Endothelial cell of umbilical vein (primary cell): ENCODE measurements around the gene RAB44. TPM values are rescaled to one million over a fixed set of nuclear protein-coding genes. Genes with fewer than 3 reads are reported as not detected.

Experiments used
- BruUV-seq: library from RNA; stranded (reverse); fragments of 400-500 nt; replicated peaks from 2 replicates; lab custom pipeline; 2021; lab: Mats Ljungman, UMichigan
- CTCF ChIA-PET: fragments of 300-600, 350-600 bp; sonication (Branson Sonifier 250); formaldehyde crosslinking; loops from one replicate; lab custom pipeline; 2021; ENCODE audit warnings: antibody characterized with exemption, inconsistent platforms; lab: Charles Lee
- POLR2A ChIA-PET: fragments of 300-600, 350-600 bp; sonication (Branson Sonifier 250); formaldehyde crosslinking; loops from one replicate; lab custom pipeline; 2021; ENCODE audit warnings: antibody characterized with exemption, inconsistent platforms; lab: Charles Lee
- DNase-seq: peaks from one replicate; pipeline ENCODE4 v3.0.0-alpha.2; 2011; ENCODE audit warnings: low read depth, low spot score
- FAIRE-seq: peaks from 2 replicates; lab custom pipeline; 2011; peaks lifted over from hg19 to GRCh38; lab: Jason Lieb, UNC
- H2AFZ ChIP-seq: 2 replicates; pipeline ENCODE4 v1.6.0; 2012; ENCODE audit warnings: low read depth, low read length, control low read depth, inconsistent platforms
- H3K27ac ChIP-seq: 2 replicates; pipeline ENCODE4 v1.5.1; 2011; ENCODE audit warnings: low read depth, mild to moderate bottlenecking, control low read depth, low read length, moderate library complexity; ENCODE audit not compliant: insufficient read depth
- H3K27me3 ChIP-seq, 2 experiments: 2 replicates each; pipeline versions ENCODE4 v1.6.0 to v1.6.1; 2011; ENCODE audit warnings: low read length in 2 of 2, mixed read lengths in 1 of 2; ENCODE audit not compliant: control insufficient read depth in 2 of 2, insufficient read depth in 2 of 2
- H3K36me3 ChIP-seq, 2 experiments: 2 replicates in 1 of 2; 3 replicates in 1 of 2; pipeline ENCODE4 v1.5.1; 2011; ENCODE audit warnings: low read length in 2 of 2, mild to moderate bottlenecking in 1 of 2, moderate library complexity in 1 of 2; ENCODE audit not compliant: control insufficient read depth in 2 of 2, insufficient read depth in 2 of 2; ENCODE audit errors: extremely low read depth in 1 of 2
- H3K4me1 ChIP-seq: 3 replicates; pipeline ENCODE4 v1.5.1; 2011; ENCODE audit warnings: mild to moderate bottlenecking, low read length; ENCODE audit not compliant: control insufficient read depth, insufficient read depth; ENCODE audit errors: extremely low read depth
- H3K4me2 ChIP-seq: 2 replicates; pipeline ENCODE4 v1.6.1; 2011; ENCODE audit warnings: low read length, control low read depth, mixed read lengths; ENCODE audit not compliant: insufficient read depth
- H3K4me3 ChIP-seq, 3 experiments: fragments of 200-600 bp in 1 of 3; sonication (generic), shearing (Covaris generic) in 1 of 3; replicated peaks in 1 of 3; 2 replicates each; pipeline ENCODE4 v1.5.1; 2011 to 2016; ENCODE audit warnings: control low read depth in 3 of 3, low read length in 3 of 3, mild to moderate bottlenecking in 2 of 3, inconsistent platforms in 1 of 3, low read depth in 1 of 3, moderate library complexity in 1 of 3; ENCODE audit not compliant: insufficient read depth in 1 of 3
- H3K79me2 ChIP-seq: 2 replicates; pipeline ENCODE4 v1.6.0; 2012; ENCODE audit warnings: low read length, inconsistent platforms; ENCODE audit not compliant: control insufficient read depth, insufficient read depth
- H3K9ac ChIP-seq: replicated peaks from 2 replicates; pipeline ENCODE3; 2011; ENCODE audit warnings: low read length, control low read depth; ENCODE audit not compliant: insufficient read depth; ENCODE audit errors: extremely low read depth
- H3K9me1 ChIP-seq: replicated peaks from 3 replicates; pipeline ENCODE4 v1.6.0; 2011; ENCODE audit warnings: mild to moderate bottlenecking, low read length; ENCODE audit not compliant: control insufficient read depth, insufficient read depth; ENCODE audit errors: extremely low read depth
- H3K9me3 ChIP-seq: replicated peaks from 2 replicates; pipeline ENCODE4 v1.5.1; 2012; ENCODE audit warnings: low read length, inconsistent platforms; ENCODE audit not compliant: control insufficient read depth, insufficient read depth
- H4K20me1 ChIP-seq: replicated peaks from 2 replicates; pipeline ENCODE3; 2011; ENCODE audit warnings: mild to moderate bottlenecking, low read length; ENCODE audit not compliant: control insufficient read depth, insufficient read depth; ENCODE audit errors: extremely low read depth
- EZH2 ChIP-seq: IDR thresholded peaks from 2 replicates; pipeline ENCODE4 v1.6.1; 2012; ENCODE audit warnings: borderline replicate concordance, low read depth, mild to moderate bottlenecking, moderate library complexity, low read length, inconsistent platforms; ENCODE audit not compliant: severe bottlenecking
- FOS ChIP-seq: IDR thresholded peaks from 2 replicates; pipeline ENCODE4 v1.6.1; 2011; ENCODE audit warnings: mild to moderate bottlenecking, low read length, moderate library complexity, borderline replicate concordance; ENCODE audit not compliant: insufficient read depth
- GATA2 ChIP-seq: IDR thresholded peaks from 2 replicates; pipeline ENCODE4 v1.7.0; 2011; ENCODE audit warnings: low read depth, mild to moderate bottlenecking, moderate library complexity, mixed read lengths, low read length; ENCODE audit not compliant: insufficient read length, insufficient read depth
- JUN ChIP-seq: IDR thresholded peaks from 2 replicates; pipeline ENCODE4 v1.6.1; 2011; ENCODE audit warnings: borderline replicate concordance, low read depth; ENCODE audit not compliant: insufficient read length, insufficient read depth
- MYC ChIP-seq: IDR thresholded peaks from one replicate; pipeline ENCODE4 v1.6.1; 2011; ENCODE audit warnings: mild to moderate bottlenecking, low read depth, low read length
- POLR2A ChIP-seq: IDR thresholded peaks from 2 replicates; pipeline ENCODE4 v1.6.1; 2012; ENCODE audit warnings: low read depth, mild to moderate bottlenecking, control low read depth, low read length
- POLR2AphosphoS5 ChIP-seq: IDR thresholded peaks from 2 replicates; pipeline ENCODE4 v1.6.1; 2012; ENCODE audit warnings: low read depth, mild to moderate bottlenecking, control low read depth, low read length, moderate library complexity; ENCODE audit not compliant: insufficient read depth
- dilution Hi-C: fragments of 300-500 bp; cut with MboI; formaldehyde crosslinking; loops from one replicate; pipeline ENCODE4 v1.15.0; 2019; ENCODE audit warnings: low sequenced_read_pairs; ENCODE audit not compliant: extremely low pct_ligation_motif_present
- intact Hi-C: fragments of 100-400 bp; cut with micrococcal nuclease; formaldehyde crosslinking; loops from one replicate; pipeline ENCODE4 v1.10.0; 2022
- polyA plus RNA-seq, 4 experiments: library from polyadenylated mRNA; depleted of rRNA in 3 of 4; stranded (reverse) in 3 of 4; unstranded in 1 of 4; fragments of >200 nt; gene quantifications; 2 replicates each; pipeline versions ENCODE4 v1.2.1 to v1.2.3, GENCODE V29; 2011 to 2012; ENCODE audit warnings: missing spikeins in 1 of 4
- total RNA-seq: library from RNA; stranded (reverse); gene quantifications from 2 replicates; pipeline ENCODE4 v1.2.3, GENCODE V29; 2021
- TF ChIP-seq, protein P1 (sequence below): IDR thresholded peaks from 2 replicates; pipeline ENCODE4 v1.6.1; 2011; ENCODE audit not compliant: insufficient read depth, insufficient read length
- TF ChIP-seq, protein P2 (sequence below), 2 donors: IDR thresholded peaks; 1 replicate in 1 of 2; 2 replicates in 1 of 2; pipeline ENCODE4 v1.5.1; 2011; ENCODE audit warnings: low read length in 2 of 2, mild to moderate bottlenecking in 2 of 2, moderate library complexity in 2 of 2, control low read depth in 1 of 2, inconsistent platforms in 1 of 2, low read depth in 1 of 2; ENCODE audit not compliant: insufficient read depth in 1 of 2; ENCODE audit errors: extremely low read depth in 1 of 2

The RAB44 gene
- total and polyA plus RNA-seq, 2 donors (not counting 3 experiments of a cell fraction or from before 2014, with no cell fraction given) = 0.03 to 0.11 TPM

DNA sequence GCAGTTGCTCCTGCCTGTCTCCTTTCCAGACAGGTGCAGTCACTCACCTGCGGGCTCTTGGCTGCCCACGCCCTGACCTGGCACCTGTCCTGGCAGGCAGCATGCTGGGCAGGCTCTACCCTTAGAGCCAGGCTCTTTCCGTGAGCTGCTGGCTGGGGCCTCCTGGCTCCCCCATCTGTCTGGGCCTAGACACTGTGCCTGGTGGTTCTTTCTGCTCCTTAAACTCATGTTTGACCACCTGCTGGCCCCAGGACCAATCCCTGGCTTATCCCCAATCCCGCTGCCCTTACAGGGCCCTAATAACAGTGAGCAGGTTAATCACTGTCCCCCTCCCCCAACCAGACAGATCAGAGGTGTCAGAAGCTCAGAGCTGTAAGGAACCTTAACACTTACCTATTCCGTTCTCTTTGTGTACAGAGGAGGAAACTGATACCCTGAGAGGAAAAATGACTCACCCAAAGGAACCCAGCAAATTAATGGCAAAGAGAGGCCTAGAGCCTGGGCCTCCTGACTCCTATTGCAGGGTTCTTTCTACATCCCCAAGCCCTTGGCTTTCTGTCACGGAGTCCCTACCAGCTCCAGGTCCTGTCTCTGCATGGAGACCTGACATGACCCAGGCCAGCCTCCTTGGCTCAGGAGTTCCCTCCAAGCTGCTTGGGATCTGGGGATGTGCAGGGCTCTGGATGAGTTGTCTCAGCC lies 54.7 kb downstream of the RAB44 start:
- peak; percentile 92 for FAIRE-seq
- dilution Hi-C loops (no loop called here), intact Hi-C loops (loop anchor here (1.0 kb wide), 1 partner anchor 12 kb away; no protein-coding TSS in a partner anchor)
- Histone ChIP-seq H3K27ac (peak overlapping the region; percentile 25), H3K9me3 (no peaks in the 10 kb centered on the region), H3K79me2 (no peaks in the 10 kb centered on the region), H3K27me3 (no peaks in the 10 kb centered on the region), H3K4me3 (no peak overlapping the region), H3K4me2 (peak overlapping the region; percentile 1), H3K9me1 (no peaks in the 10 kb centered on the region), H3K4me1 (peaks cover 46% of the 10 kb centered on the region), H4K20me1 (no peaks in the 10 kb centered on the region), H2AFZ (no peak overlapping the region), H3K36me3 (no peaks in the 10 kb centered on the region), H3K9ac (no peak overlapping the region)
- ChIA-PET CTCF (interaction anchor here (1.5 to 1.7 kb wide), 2 partner anchors 60 to 137 kb away, joined by 3 to 9 read pairs; no protein-coding TSS in a partner anchor), POLR2A (interaction anchor here (0.6 kb wide), 1 partner anchor 152 kb away, joined by 3 read pairs; no protein-coding TSS in a partner anchor)
- peak; percentile 59 for DNase-seq
- TF ChIP-seq FOS (peak; percentile 71), GATA2 (peak; percentile 15), POLR2A (no peak), MYC (no peak), JUN (peak; percentile 54), EZH2 (no peak), POLR2AphosphoS5 (no peak)
- TF ChIP-seq, protein P1, sequence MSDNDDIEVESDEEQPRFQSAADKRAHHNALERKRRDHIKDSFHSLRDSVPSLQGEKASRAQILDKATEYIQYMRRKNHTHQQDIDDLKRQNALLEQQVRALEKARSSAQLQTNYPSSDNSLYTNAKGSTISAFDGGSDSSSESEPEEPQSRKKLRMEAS = no peak
- TF ChIP-seq, protein P2, sequence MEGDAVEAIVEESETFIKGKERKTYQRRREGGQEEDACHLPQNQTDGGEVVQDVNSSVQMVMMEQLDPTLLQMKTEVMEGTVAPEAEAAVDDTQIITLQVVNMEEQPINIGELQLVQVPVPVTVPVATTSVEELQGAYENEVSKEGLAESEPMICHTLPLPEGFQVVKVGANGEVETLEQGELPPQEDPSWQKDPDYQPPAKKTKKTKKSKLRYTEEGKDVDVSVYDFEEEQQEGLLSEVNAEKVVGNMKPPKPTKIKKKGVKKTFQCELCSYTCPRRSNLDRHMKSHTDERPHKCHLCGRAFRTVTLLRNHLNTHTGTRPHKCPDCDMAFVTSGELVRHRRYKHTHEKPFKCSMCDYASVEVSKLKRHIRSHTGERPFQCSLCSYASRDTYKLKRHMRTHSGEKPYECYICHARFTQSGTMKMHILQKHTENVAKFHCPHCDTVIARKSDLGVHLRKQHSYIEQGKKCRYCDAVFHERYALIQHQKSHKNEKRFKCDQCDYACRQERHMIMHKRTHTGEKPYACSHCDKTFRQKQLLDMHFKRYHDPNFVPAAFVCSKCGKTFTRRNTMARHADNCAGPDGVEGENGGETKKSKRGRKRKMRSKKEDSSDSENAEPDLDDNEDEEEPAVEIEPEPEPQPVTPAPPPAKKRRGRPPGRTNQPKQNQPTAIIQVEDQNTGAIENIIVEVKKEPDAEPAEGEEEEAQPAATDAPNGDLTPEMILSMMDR (IDR thresholded peaks at IDR 0.05; ENCODE audit: extremely low read depth in 1 of 2, insufficient read depth in 1 of 2, low read depth in 1 of 2, low read length in 2 of 2) = no peak
- BruUV-seq = no TSS peak
